CD4-positive, alpha-beta T cell treated with Interferon gamma for 1 hour (primary cell): ENCODE data around the gene ARHGAP26.

Experiments used
- DNase-seq: peaks from one replicate; pipeline ENCODE4 v3.0.0-alpha.2; 2020

Gene ARHGAP26

DNA sequence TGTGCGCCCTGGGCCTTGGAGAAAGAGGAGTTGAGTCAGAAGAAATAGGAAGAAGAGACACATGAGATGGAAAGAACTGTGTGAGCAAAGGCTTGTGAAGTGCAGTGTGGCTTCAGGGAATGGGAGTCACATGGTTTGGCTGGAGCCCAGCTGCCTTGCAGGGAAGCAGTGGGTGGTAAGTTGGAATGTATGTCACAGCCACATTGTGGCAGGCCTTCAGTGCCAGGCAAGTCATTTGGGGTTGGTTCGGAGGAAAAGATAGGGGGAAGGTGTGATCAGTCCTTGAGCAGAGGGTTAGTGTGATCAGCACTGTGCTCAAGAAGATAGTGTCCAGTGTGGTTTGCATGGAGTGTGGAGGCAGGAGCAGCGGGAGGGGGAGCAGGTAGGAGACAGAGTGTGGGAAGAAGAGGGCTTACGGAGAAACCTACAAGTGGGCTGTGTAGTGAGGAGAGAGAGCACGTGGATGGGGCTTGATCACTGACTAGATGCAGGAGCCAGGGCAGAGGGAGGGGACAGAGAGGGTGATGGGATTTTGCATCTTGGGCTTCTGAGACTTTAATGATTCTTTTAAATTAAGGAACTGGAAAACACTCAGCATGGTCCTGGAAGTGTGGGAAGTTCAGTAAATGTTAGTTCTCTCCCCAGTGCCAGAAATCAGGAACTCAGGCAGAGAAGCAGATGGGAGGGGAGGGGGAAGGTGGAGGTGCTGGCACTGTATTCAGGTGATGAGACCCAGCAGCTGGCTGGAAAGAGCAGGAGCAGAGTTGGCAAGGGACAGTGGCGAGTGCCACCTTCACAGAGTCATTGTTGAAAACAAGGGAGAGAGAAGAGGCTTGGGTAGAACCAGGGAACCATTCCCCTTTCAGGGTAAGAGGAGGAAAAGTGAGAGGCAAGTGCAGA, 46.6 kb downstream of the ARHGAP26 start:
- no peak for DNase-seq

GRCh38 chr5:142817949-142818431, 47.8 kb downstream of the ARHGAP26 start:
- no peak for DNase-seq

DNA sequence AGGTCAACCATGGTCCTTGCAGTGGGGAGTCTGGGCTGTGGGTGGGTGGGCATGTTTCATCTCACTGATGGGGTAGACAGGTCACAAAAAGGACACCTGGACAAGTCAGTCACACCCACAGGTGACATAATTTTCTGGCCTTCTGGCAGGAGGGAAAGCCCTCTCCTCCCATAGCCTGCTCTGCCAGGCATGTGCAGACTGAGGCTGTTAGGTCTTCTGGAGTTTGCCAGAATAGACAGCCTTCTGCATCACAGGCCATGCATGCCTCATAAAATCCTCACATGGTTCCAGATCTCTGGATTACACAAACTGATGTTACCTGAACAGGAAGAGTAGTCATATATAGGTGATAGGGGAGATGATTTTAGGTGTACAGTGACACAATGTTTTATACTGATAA, 49.1 kb downstream of the ARHGAP26 start:
- DNase-seq, result no peak

GRCh38 chr5:142819825-142820224, 49.6 kb downstream of the ARHGAP26 start:
- no peak for DNase-seq

DNA sequence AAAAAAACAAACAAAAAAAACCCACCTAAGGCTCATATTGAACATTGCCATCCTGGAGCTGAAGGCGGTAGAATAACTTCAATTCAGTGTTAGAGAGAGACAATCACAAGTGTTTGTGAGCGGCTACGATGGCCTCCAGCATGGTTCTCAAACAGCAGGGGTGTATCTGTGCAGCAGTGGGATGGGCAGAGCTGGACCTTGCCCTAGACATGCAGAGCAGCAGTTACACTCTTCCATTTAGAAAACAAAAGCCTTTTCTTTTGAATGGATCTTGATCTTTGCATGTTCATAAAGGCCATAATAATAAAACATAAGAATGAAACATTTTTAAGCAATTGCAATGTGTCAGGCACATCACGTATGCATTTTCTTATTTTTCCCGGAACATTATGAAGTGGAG, 50.3 kb downstream of the ARHGAP26 start:
- DNase-seq, result no peak

DNA sequence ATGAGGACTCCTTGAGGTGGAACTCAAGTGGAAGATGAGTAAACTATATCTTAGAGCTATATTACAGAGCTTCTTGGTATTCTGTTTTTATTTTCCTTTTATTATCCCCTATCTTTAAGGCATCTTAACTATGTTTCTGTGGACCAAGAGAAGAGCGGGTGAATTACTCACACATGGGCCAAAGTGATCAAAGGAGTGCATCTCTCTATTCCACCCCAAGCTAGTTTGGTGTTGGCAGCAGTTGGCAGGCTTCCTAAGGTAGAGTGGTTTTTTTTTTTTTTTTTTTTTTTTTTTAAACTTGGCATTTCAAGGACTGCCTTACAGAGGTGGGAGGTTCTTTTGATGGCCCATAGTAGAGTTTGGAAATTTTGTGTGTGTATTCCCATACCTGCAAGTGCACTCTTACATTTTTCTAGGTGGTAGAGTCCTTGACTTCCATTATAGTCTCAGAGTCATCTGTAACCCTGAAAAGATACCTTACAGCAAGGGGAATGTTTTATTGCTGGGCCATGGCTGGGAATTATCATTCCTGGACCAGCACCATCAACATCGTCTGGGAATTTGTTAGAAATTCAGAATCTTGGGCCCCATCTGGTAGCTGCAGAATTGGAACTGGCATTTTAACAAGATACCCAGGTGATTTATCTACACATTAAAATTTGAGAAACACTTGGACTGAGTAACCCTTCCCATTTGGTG, 51.0 kb downstream of the ARHGAP26 start:
- no peak for DNase-seq

- no peak for DNase-seq
These were observed 51.7 kb downstream of the ARHGAP26 start for GRCh38 chr5:142821733-142822487.

DNA sequence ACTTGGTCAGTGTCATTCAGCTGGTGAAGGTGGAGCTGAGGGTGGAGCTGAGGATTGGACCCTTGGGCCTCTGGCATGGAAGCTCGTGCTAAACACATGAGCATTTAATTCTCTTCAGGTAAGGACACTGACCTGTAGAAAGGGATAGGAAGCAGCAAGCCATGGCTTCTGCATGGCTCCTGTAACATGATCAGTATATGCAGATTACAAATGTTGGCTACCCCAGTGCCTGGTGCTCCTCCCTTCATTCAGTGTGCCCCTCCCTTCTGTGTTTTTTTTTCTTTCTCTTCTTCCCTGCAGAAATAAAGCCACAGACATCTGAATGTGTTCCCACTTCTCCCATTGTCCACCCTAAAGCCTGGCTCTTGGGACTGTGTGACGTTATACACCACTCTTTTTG, 52.9 kb downstream of the ARHGAP26 start:
- no peak for DNase-seq

DNA sequence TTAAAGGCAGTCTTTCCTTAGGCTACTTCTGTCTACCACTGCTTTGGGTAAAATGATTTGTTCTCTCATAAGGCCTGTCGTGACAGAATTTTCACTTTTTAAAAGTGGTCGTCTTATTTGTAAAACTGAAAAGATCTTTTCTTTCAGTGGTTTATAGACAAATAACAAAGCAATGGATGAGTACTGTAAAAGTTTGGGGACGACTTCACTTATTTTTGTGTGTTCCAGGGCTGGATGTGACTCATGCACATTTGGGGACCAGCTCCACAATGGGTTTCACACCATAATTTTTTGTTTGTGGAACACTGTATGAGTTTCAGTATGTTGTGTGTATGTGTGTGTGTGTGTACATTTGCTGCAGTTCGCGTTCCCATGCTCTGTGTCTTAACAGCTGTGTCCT, 53.6 kb downstream of the ARHGAP26 start:
- no peak for DNase-seq

DNA sequence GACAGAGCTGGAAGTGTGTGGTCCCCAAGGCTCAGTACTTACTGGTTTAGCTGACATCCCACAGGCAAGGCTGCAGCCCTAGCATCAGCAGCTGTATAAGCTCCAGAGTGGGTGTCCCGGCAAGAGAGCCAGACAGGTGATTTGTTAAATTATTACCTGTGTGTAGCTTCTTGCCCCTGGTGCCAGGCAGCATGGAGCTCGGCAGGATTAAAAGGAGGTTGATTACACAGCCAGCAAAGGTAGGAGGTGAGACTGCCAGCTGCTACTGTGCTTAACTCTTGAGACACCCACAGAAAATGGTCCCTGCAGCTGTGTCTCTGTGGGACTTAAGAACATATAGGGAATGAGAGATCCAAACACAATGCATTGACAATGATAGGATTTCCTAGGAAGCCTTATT, 54.2 kb downstream of the ARHGAP26 start:
- no peak for DNase-seq

- no peak for DNase-seq
These were observed 55.4 kb downstream of the ARHGAP26 start for GRCh38 chr5:142825378-142826089.

GRCh38 chr5:142826093-142826492, 55.9 kb downstream of the ARHGAP26 start:
- no peak for DNase-seq

DNA sequence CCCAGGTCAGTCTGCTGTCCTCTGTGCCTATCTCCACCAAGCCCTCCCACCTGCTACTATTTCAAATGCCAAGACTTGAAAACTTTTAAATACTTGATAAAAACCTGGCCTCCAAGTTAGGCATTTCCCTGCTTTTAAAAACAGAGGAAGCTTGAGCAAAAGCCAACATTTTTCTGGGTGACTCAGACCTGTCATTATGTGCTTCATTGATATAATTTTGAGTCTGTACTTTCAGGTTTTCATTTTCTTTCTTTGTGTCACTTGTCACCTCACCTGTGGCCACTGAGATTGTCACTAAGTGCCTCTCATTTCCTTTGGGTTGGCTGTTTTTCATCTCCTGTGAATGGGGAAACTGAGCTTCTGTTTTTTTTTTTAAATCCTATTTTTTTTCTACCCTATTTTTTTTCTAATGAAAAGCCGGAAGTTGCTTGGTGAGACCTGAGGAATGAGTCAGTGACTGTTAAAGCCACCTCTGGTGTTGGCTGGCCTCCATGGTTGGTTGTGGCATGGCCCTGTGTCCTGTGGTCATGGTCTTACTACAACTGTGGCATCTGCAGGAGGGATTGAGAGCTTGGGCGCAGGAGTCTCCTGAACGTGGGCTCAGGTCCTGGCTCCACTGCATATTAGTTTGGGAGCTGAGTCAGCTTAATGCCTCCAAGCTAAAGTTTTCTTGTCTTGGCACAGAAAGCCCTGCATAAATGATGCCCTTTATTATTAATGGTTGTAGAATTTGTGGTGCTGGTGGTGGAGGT, 56.7 kb downstream of the ARHGAP26 start:
- DNase-seq, result peak; percentile 26

GRCh38 chr5:142827934-142828576, 57.9 kb downstream of the ARHGAP26 start:
- no peak for DNase-seq

GRCh38 chr5:142828797-142829535, 58.8 kb downstream of the ARHGAP26 start:
- no peak for DNase-seq

GRCh38 chr5:142829801-142830220, 59.6 kb downstream of the ARHGAP26 start:
- no peak for DNase-seq

- DNase-seq, result no peak
These were observed 60.2 kb downstream of the ARHGAP26 start for GRCh38 chr5:142830241-142831008.

- no peak for DNase-seq
These were observed 60.8 kb downstream of the ARHGAP26 start for GRCh38 chr5:142831009-142831383.

DNA sequence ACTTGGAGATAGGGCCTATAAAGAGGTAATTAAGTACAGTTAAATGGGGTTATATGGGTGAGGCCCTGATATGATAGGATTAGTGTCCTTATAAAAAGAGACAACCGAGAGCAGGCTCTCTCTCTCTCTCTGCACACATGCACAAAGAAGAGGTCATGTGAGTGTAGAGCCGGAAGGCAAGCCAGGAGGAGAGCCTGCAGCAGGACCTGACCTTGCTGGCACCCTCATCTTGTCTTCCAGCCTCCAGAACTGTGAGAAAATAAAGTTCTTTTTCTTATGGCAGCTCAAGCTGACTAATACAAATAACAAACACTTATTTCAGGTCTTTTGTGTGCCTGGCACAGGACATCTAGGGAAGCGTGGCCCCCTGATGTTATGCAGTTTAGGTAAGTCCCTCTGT, 62.1 kb downstream of the ARHGAP26 start:
- DNase-seq, result no peak
